Fibroblast of the aortic adventitia (primary cell): ENCODE measurements around the gene CIC. TPM values are rescaled to one million over a fixed set of nuclear protein-coding genes. Genes with fewer than 3 reads are reported as not detected.
A peak's percentile ranks its signal among the peaks of the same experiment; 100 is the strongest.

Source experiments
- DNase-seq: peaks from one replicate; pipeline ENCODE4 v3.0.0-alpha.2; 2010; ENCODE audit warnings: low read depth
- H3K4me3 ChIP-seq: 2 replicates; pipeline ENCODE4 v1.5.1; 2011; ENCODE audit warnings: low read depth, mild to moderate bottlenecking, control low read depth, low read length, moderate library complexity
- CTCF ChIP-seq: IDR thresholded peaks from 2 replicates; pipeline ENCODE4 v1.5.1; 2011; ENCODE audit warnings: mild to moderate bottlenecking, low read length, control low read depth, inconsistent platforms; ENCODE audit not compliant: insufficient read depth
- total RNA-seq: library from RNA; depleted of rRNA; stranded (reverse); fragments of >200 nt; gene quantifications from 2 replicates; pipeline ENCODE4 v1.2.3, GENCODE V29; 2012; ENCODE audit warnings: low replicate concordance

The CIC gene
- total RNA-seq, 1 donor, result 35.3 TPM

GRCh38 chr19:42251572-42252358, 17.3 kb upstream of the CIC start:
- H3K4me3 ChIP-seq, result peak overlapping the region; percentile 83
- TF ChIP-seq CTCF, result no peak
- no peak for DNase-seq

DNA sequence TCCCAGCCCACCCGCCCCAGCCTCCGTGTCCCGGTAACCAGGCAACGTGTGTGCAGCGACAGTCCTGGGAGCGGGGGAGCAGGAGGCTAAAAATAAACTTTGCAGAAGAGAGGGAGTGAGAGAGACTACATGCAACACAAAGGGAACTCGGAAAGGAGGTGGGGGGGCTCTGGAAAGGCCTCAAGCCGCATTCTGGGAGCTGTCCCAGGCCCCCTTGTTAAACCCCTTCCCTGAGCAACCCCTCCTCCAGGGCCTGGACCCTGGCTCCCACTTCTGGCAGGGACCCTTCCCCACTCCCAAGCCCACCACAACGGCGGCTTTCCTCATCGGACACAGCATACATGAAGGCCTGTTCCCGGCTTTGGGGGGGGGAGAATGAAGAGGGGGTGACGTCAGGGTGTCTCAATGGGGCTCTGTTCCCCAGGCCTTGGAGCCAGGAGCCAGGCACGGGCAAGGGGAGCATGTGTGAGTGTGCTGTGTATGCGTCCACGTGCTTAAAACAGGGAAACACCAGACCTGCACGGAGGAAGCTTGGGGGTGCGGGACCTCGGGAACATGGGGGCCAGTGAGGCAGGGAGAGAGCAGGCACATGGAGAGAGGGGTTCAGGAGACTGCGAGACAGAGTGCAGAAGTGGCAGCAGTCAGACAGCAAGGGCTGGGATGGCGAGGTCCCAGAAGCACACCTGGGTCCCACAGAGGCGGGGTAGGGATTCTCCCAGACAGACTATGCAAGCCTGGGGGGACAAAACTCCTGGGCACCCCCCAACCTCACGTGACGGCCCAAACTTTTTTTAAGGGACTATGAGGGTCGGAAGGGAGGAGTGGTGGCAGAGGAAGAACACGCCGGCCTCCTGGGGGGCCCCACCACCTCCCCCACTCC, 16.4 kb upstream of the CIC start:
- peak; percentile 54 for DNase-seq
- no peak for TF ChIP-seq CTCF
- peak overlapping the region; percentile 83 for H3K4me3 ChIP-seq

GRCh38 chr19:42253245-42254088, 15.6 kb upstream of the CIC start:
- peak overlapping the region; percentile 96 for H3K4me3 ChIP-seq
- DNase-seq, result no peak
- no peak for TF ChIP-seq CTCF

GRCh38 chr19:42254089-42254849, 14.8 kb upstream of the CIC start:
- peak overlapping the region; percentile 96 for H3K4me3 ChIP-seq
- no peak for TF ChIP-seq CTCF
- DNase-seq, result no peak

DNA sequence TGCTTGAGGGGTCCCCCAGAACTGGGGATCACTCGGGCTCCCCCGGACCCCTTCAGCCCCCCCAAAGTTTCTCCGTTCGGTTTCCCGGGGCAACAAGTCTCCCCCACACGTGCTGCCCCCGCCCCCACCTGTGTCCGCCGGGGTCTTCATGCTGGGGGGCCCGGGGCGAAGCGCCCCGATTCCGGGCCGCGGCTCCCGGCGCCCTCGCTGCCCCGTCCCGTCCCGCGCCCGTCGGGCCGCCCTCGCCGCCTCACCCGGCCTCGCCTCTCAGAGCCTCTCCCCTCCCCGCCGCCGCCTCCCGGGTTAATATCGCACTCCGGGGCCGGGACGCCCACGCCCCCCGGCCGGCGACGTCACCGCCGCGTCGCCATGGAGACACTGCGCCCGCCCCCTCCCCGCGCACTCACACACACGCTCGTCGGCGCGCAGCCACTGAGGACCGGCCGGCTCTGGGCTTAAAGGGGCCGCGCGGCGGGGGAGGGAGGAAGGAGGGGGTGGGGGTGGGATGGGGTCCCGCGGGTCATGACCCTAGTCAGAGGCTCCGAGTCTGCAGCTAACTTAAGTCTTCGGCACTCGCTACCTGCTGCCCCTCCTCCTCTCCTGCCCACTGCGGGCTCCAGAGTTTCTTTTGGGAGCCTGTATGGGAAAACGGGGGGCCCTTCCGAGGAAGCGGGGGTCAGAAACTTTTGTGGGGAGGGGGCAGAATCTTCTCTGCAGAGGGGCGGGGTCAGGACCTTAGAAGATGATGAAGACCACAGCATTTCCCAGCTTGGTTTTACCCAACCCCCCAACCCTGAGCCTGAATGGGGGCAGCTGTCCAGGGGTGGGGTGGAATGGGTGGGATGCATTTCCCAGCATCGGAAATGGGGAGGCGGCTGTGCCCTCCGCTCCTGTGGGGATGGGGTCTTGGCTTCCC, 13.9 kb upstream of the CIC start, which contains the start of gene ERF:
ERF (minus strand) TSS at position 279 of the 916 bp plus-strand sequence; CDS start at position 150, 129 bp downstream.
- peak; percentile 82 for DNase-seq
- peak within 1 kb of the TSS; percentile 96 for H3K4me3 ChIP-seq
- TF ChIP-seq CTCF, result no peak
